ENCODE data around the gene EDEM3. TPM values are rescaled to one million over a fixed set of nuclear protein-coding genes. Genes with fewer than 3 reads are reported as not detected.
"Not testable (repeated sequence)": the region's sequence is repeated elsewhere in the genome, so short reads cannot be mapped to it uniquely, and the experiment has no call there.

Gene EDEM3
- total RNA-seq, 1 donor from 2014 or later: 40.5 TPM

DNA sequence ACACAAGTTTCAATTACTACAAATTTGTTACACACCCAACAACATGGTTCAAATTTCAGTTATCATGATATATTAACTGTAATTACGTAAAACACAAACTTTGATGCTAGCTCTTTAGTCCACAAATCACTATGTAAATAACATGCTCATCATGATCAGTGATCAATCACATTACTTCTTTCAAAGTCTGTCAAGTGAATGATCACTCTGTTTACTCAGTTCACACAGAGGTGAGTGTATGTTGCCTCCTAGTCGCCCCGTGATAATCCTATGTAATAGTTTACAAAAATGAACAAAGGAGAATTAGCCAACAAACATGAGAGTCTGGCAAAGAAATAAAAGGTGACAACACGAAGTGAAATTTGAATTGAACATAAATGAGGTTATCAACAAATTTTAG is 14.3 kb downstream of the EDEM3 start:
- no peak for DNase-seq (ENCODE audit: low spot score)

DNA sequence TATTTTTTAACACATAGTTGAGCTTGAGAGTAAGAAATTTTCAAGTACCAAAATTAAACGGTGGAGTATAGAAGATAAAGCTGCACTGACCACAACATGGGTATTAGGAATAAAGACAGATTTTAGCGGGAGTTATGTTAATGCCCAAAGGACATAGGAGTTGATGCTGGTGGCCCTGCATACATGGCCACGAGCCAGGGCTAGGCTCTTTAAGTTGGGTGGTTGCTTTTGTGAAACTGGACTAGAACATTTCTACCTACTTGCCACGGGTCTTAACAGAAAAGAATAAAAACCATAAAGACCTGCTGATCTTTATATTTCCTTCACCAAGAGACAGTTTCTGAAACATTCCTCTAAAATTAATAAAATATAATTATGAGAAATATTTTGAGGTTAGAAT is 14.9 kb downstream of the EDEM3 start:
- DNase-seq (ENCODE audit: low spot score): no peak

GRCh38 chr1:184739070-184739469 is 15.6 kb downstream of the EDEM3 start:
- no peak for DNase-seq (ENCODE audit: low spot score)

DNA sequence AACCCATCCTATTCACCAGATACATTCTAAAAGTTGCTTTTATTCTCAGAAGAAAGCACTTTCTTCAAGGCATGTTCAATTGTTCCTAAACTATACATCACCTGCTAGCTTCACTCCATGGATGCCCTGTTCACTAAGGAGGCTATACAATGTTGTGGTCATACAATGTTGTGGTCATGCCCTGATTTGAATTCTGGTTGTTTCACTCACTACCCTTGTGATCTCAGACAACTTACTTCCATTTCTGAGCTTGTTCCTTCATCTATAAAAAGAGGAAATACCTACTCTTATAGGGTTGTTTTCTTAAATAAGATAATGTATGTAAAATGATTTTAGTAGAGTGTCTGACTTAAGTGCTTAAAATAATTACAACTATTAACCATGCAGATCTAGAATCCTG is 19.7 kb downstream of the EDEM3 start:
- no peak for DNase-seq (ENCODE audit: low spot score)

GRCh38 chr1:184724843-184725242 is 29.8 kb downstream of the EDEM3 start:
- DNase-seq (ENCODE audit: low spot score): no peak

GRCh38 chr1:184716158-184716557 is 38.5 kb downstream of the EDEM3 start:
- no peak for DNase-seq (ENCODE audit: low spot score)

DNA sequence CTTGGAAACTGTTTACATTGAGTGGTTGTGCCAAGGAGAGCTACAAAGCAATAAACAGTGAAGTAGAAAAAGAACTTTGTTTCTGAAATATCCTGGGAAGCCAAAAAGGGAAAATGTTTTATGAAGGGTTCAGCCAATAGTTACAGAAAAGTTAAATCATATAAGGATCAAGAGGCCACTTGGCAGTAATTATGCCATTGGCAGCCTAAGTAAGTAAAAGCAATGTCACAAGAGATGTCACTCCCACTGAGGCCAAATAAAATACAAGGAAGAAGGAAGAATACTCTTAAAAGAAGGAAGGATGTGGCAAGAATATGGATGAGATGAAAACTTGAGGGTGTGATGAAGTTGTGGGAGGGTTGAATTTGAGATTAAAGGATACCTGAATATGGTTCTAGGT is 45.2 kb downstream of the EDEM3 start:
- DNase-seq (ENCODE audit: low spot score): no peak

GRCh38 chr1:184708084-184708676 is 46.5 kb downstream of the EDEM3 start:
- DNase-seq (ENCODE audit: low spot score): no peak

GRCh38 chr1:184705271-184705670 is 49.4 kb downstream of the EDEM3 start:
- no peak for DNase-seq (ENCODE audit: low spot score)

GRCh38 chr1:184701816-184702215 is 52.8 kb downstream of the EDEM3 start:
- DNase-seq (ENCODE audit: low spot score): no peak

- no peak for DNase-seq (ENCODE audit: low spot score)
Measured at GRCh38 chr1:184698969-184699368, 55.7 kb downstream of the EDEM3 start.

- no peak for DNase-seq (ENCODE audit: low spot score)
Measured at GRCh38 chr1:184698016-184698415, 56.6 kb downstream of the EDEM3 start.

DNA sequence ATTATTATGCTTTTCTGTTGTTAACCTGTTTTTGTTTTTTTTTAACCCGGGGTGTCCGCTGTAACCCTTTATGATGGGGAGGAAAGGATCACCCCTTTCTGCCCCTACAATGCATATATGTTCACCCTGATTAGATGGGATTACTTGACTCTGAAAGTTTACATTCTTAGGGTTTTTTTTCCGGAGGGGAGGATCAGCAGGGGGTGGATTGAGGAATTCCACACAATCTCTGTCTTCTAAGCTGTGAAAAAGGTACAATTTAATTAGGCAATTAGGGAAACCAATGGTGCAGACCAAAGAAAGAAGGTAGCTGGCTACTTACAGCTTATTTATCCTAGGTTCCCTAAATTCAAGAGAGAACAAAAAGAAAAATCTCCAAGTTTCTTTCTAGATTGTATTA is 58.3 kb downstream of the EDEM3 start:
- DNase-seq (ENCODE audit: low spot score): no peak

GRCh38 chr1:184695023-184695422 is 59.6 kb downstream of the EDEM3 start:
- no peak for DNase-seq (ENCODE audit: low spot score)

DNA sequence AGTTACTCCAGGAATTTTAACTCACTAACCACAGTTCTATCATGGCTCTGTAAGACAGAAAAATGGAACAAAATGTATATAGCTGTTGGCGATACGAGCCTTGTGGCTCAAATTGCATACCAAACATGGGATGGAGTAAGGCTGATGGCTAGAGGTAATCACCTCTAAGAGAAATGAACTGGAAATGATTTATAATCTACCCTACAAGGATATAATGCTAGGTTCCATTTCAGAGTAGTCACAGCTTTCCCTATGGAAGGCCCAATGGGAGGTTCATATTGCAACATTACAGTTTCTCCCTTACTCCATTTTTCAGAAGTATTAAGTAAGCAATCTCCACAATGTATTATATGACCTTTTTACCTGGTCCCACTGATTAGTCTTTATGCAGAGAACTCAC is 61.6 kb downstream of the EDEM3 start:
- DNase-seq (ENCODE audit: low spot score): no peak

GRCh38 chr1:184691719-184692324 is 62.8 kb downstream of the EDEM3 start:
- peak; percentile 14 for DNase-seq (ENCODE audit: low spot score)

GRCh38 chr1:184686540-184686939 is 68.1 kb downstream of the EDEM3 start:
- DNase-seq (ENCODE audit: low spot score): no peak

- no peak for DNase-seq (ENCODE audit: low spot score)
Measured at GRCh38 chr1:184685116-184685515, 69.5 kb downstream of the EDEM3 start.

- DNase-seq (ENCODE audit: low spot score): no peak
Measured at GRCh38 chr1:184684285-184685074, 70.2 kb downstream of the EDEM3 start.

DNA sequence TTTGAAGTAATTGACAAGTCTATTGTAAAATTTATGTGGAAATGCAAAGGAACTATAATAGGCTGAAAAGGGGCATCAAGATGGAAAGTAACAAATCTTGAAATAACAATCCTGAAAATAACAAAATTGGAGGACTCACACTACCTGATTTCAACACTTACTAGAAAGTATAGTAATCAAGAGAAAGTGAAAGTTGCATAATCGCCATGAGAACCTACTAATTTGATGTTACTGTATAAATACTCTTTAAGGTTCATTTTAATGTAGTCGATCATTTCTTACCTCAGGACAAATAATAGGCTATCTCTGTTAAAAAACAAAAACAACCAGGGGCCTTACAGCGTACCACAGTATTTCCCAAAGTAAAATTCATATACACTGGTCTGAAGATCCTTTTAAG is 71.7 kb downstream of the EDEM3 start:
- no peak for DNase-seq (ENCODE audit: low spot score)

GRCh38 chr1:184680611-184681225 is 73.9 kb downstream of the EDEM3 start:
- DNase-seq (ENCODE audit: low spot score): not testable (repeated sequence)

GRCh38 chr1:184679472-184679871 is 75.2 kb downstream of the EDEM3 start:
- DNase-seq (ENCODE audit: low spot score): not testable (repeated sequence)

DNA sequence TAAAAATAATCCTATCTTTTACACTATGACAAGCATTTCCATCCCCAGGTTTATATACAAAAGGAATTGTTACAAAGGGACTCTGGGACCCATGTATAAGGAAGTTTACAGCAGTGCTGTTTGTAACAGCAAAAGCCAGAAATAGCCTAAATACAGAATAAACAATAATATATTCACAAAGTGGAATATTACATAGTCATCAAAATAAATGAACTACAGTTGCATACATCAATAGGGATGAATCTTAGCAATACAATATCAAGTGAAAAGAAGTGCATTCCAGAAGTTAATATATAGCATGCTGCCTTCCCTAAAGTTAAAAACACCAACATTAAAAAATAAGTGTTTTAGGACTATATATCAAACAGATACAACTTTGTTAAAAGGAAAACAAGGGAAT is 77.3 kb downstream of the EDEM3 start:
- no peak for DNase-seq (ENCODE audit: low spot score)
